K562 (cell line): ENCODE results near the gene FBXO10. TPM values are rescaled to one million over a fixed set of nuclear protein-coding genes. Genes with fewer than 3 reads are reported as not detected.

Experiments used
- BCOR ChIP-seq: fragments of 450-650 bp; IDR thresholded peaks from 2 replicates; pipeline ENCODE4 v1.6.1; 2016
- CBFA2T3 ChIP-seq: fragments of 450-650 bp; IDR thresholded peaks from 2 replicates; pipeline ENCODE4 v1.6.1; 2017
- CREB5 ChIP-seq: fragments of 250-450 bp; sonication (Bioruptor Pico); IDR thresholded peaks from 2 replicates; pipeline ENCODE4 v1.5.0; 2020; ENCODE audit warnings: mild to moderate bottlenecking
- E2F3 ChIP-seq: fragments of 250-450 bp; sonication (Bioruptor Pico); IDR thresholded peaks from 2 replicates; pipeline ENCODE4 v1.4.0; 2020; ENCODE audit warnings: mild to moderate bottlenecking
- ELF2 ChIP-seq: fragments of 250-450 bp; sonication (Bioruptor Pico); IDR thresholded peaks from 2 replicates; pipeline ENCODE4 v1.5.0; 2021; ENCODE audit warnings: mild to moderate bottlenecking
- ESRRA ChIP-seq: fragments of 450-650 bp; IDR thresholded peaks from 2 replicates; pipeline ENCODE4 v1.6.1; 2014; ENCODE audit warnings: low read depth, mild to moderate bottlenecking, moderate library complexity, borderline replicate concordance
- GTF2A2 ChIP-seq: IDR thresholded peaks from 2 replicates; pipeline ENCODE4 v1.6.1; 2016; ENCODE audit warnings: mild to moderate bottlenecking, missing genetic modification characterization, missing compliant biosample characterization
- HINFP ChIP-seq: fragments of 450-650 bp; conservative IDR thresholded peaks from 2 replicates; pipeline ENCODE4 v1.6.1; 2016; ENCODE audit warnings: missing genetic modification characterization, low read depth, mild to moderate bottlenecking, control low read depth, missing compliant biosample characterization
- HMGN3 ChIP-seq: IDR thresholded peaks from 2 replicates; pipeline ENCODE4 v1.6.1; 2011; ENCODE audit warnings: borderline replicate concordance, low read depth, mild to moderate bottlenecking, mixed read lengths, low read length; ENCODE audit not compliant: insufficient read length; ENCODE audit errors: extremely low read depth
- MXD1 ChIP-seq: fragments of 250-450 bp; sonication (Bioruptor Pico); IDR thresholded peaks from 2 replicates; pipeline ENCODE4 v1.8.0; 2021; ENCODE audit warnings: borderline replicate concordance, mild to moderate bottlenecking, moderate library complexity; ENCODE audit not compliant: poor library complexity, severe bottlenecking
- NCOA2 ChIP-seq, 2 experiments: fragments of 450-650 bp; IDR thresholded peaks; 2 replicates each; pipeline ENCODE4 v1.6.1; 2018; ENCODE audit warnings: mild to moderate bottlenecking in 2 of 2, moderate library complexity in 1 of 2; ENCODE audit not compliant: partially characterized antibody in 2 of 2
- NRF1 ChIP-seq, 2 experiments: fragments of 450-650 bp; IDR thresholded peaks in 1 of 2; conservative IDR thresholded peaks in 1 of 2; 2 replicates each; pipeline ENCODE4 v1.6.1; 2014; ENCODE audit warnings: mild to moderate bottlenecking in 2 of 2
- POLR2A ChIP-seq: fragments of 450-650 bp; conservative IDR thresholded peaks from 2 replicates; pipeline ENCODE4 v1.6.1; 2016
- RNF2 ChIP-seq: sonication (generic); IDR thresholded peaks from 2 replicates; pipeline ENCODE4 v1.6.1; 2016
- RNF219 ChIP-seq: fragments of 250-450 bp; sonication (Bioruptor Pico); IDR thresholded peaks from 2 replicates; pipeline ENCODE4 v1.5.0; 2022; ENCODE audit warnings: mild to moderate bottlenecking
- SMARCA4 ChIP-seq: fragments of 450-650 bp; IDR thresholded peaks from 2 replicates; pipeline ENCODE4 v1.6.1; 2016
- SNAPC5 ChIP-seq: fragments of 250-450 bp; sonication (Bioruptor Pico); IDR thresholded peaks from 2 replicates; pipeline ENCODE4 v1.8.0; 2021; ENCODE audit warnings: moderate library complexity, mild to moderate bottlenecking, inconsistent platforms
- SRF ChIP-seq, 2 experiments: fragments of 250-450, 450-650 bp in 1 of 2; sonication (Bioruptor Pico) in 1 of 2; sonication (generic) in 1 of 2; formaldehyde crosslinking; IDR thresholded peaks; 2 replicates each; pipeline versions ENCODE4 v1.5.0 to v1.5.1; 2020 to 2022; ENCODE audit warnings: mild to moderate bottlenecking in 1 of 2, missing genetic modification reagents in 1 of 2
- ZNF184 ChIP-seq: sonication (generic); formaldehyde crosslinking; IDR thresholded peaks from 2 replicates; pipeline ENCODE4 v1.5.0; 2020; ENCODE audit warnings: missing genetic modification reagents
- ZNF263 ChIP-seq: sonication (generic); formaldehyde crosslinking; IDR thresholded peaks from 2 replicates; pipeline ENCODE4 v1.8.0; 2022; ENCODE audit warnings: mild to moderate bottlenecking, missing genetic modification reagents, borderline replicate concordance
- ZNF3 ChIP-seq: fragments of 250-450 bp; sonication (Bioruptor Pico); IDR thresholded peaks from 2 replicates; pipeline ENCODE4 v1.5.0; 2021; ENCODE audit warnings: mild to moderate bottlenecking, moderate library complexity
- ZNF41 ChIP-seq: fragments of 250-450 bp; sonication (Bioruptor Pico); conservative IDR thresholded peaks from 2 replicates; pipeline ENCODE4 v1.4.0; 2020; ENCODE audit warnings: mild to moderate bottlenecking
- polyA plus RNA-seq, 8 experiments: library from polyadenylated mRNA; depleted of rRNA in 4 of 8; stranded (reverse) in 5 of 8; unstranded in 3 of 8; fragments of >200 nt; fragmentation: Nextera tagmentation in 2 of 8; fragmentation: Illumina TruSeq in 1 of 8; extraction: Ambion mirVana in 2 of 8; extraction: Trizol in 1 of 8; gene quantifications; 2 replicates each; pipeline versions ENCODE4 v1.2.1 to v1.2.3, GENCODE V29; 2011 to 2014; ENCODE audit warnings: inconsistent platforms in 1 of 8, missing spikeins in 1 of 8
- total RNA-seq, 7 experiments: library from RNA; depleted of rRNA in 6 of 7; stranded (reverse); fragments of >200 nt in 6 of 7; fragmentation: Illumina TruSeq in 2 of 7; extraction: Trizol in 2 of 7; gene quantifications; 2 replicates each; pipeline versions ENCODE4 v1.2.1 to v1.2.3, GENCODE V29; 2011 to 2021; ENCODE audit warnings: low replicate concordance in 1 of 7

FBXO10 gene
- total and polyA plus RNA-seq, 9 of the 15 experiments (the other 6 are each of a cell fraction or from before 2014, with no cell fraction given) = 0.84 to 9.9 (median 6.0) TPM

GRCh38 chr9:37466037-37466709 is 110.0 kb downstream of the FBXO10 start (continued):
- no peak for TF ChIP-seq HINFP (tag)
- no peak for TF ChIP-seq RNF219 (CRISPR knock-in tag)
- no peak for TF ChIP-seq ZNF184 (CRISPR knock-in tag)
- no peak for TF ChIP-seq SMARCA4
- no peak for TF ChIP-seq ELF2 (CRISPR knock-in tag)
- TF ChIP-seq SNAPC5 (CRISPR knock-in tag) = no peak
- no peak for TF ChIP-seq ESRRA
- no peak for TF ChIP-seq GTF2A2 (tag)
- no peak for TF ChIP-seq NCOA2 (IDR thresholded peaks at IDR 0.05; ENCODE audit: partially characterized antibody in 2 of 2)
- no peak for TF ChIP-seq SRF (CRISPR knock-in tag; IDR thresholded peaks at IDR 0.05)
- no peak for TF ChIP-seq ZNF3 (CRISPR knock-in tag)
- TF ChIP-seq BCOR = no peak
- TF ChIP-seq NRF1 (conservative IDR thresholded peaks at IDR 0.05 in 1 of 2, IDR thresholded peaks at IDR 0.05 in 1 of 2) = peak; percentile 31 to 58; a peak in 3 of 4 replicates
- peak; percentile 83 for TF ChIP-seq POLR2A
- TF ChIP-seq ZNF41 (CRISPR knock-in tag) = 0 out of 2 replicates have a peak, but pooled peaks have one; percentile 29
- no peak for TF ChIP-seq CREB5 (CRISPR knock-in tag)
- TF ChIP-seq ZNF263 (CRISPR knock-in tag) = no peak
- TF ChIP-seq HMGN3 = peak; percentile 19
- no peak for TF ChIP-seq CBFA2T3
- no peak for TF ChIP-seq MXD1
- TF ChIP-seq RNF2 = peak; percentile 67
- TF ChIP-seq E2F3 (CRISPR knock-in tag) = no peak
